KG1 (cell line): ENCODE data around the gene TNFRSF14.
A peak's percentile ranks its signal among the peaks of the same experiment; 100 is the strongest.

Experiments
- DNase-seq: peaks from one replicate; lab custom pipeline; 2025; lab: John Stamatoyannopoulos, UW

The TNFRSF14 gene

GRCh38 chr1:2556277-2556677 is at the start of gene TNFRSF14:
Gene TNFRSF14, plus strand, starts transcription at chr1:2556371. Its CDS starts 294 bp downstream, at chr1:2556665.
- DNase-seq, result peak; percentile 31

GRCh38 chr1:2506901-2507565 is 49.1 kb upstream of the TNFRSF14 start:
- DNase-seq, result no peak

- no peak for DNase-seq
Observed at GRCh38 chr1:2507744-2508155, 48.4 kb upstream of the TNFRSF14 start.

- DNase-seq, result no peak
Observed at GRCh38 chr1:2508180-2508579, 48.0 kb upstream of the TNFRSF14 start.

GRCh38 chr1:2508751-2509150 is 47.4 kb upstream of the TNFRSF14 start:
- DNase-seq, result no peak

- DNase-seq, result no peak
Observed at GRCh38 chr1:2509589-2509988, 46.6 kb upstream of the TNFRSF14 start.

- DNase-seq, result no peak
Observed at GRCh38 chr1:2510366-2511155, 45.6 kb upstream of the TNFRSF14 start.

- no peak for DNase-seq
Observed at GRCh38 chr1:2512862-2513421, 43.2 kb upstream of the TNFRSF14 start.

GRCh38 chr1:2513939-2514652 is 42.1 kb upstream of the TNFRSF14 start:
- no peak for DNase-seq

- no peak for DNase-seq
Observed at GRCh38 chr1:2514863-2515762, 41.1 kb upstream of the TNFRSF14 start.

GRCh38 chr1:2515763-2516080 is 40.4 kb upstream of the TNFRSF14 start:
- no peak for DNase-seq

GRCh38 chr1:2516124-2516523 is 40.0 kb upstream of the TNFRSF14 start:
- DNase-seq, result no peak

GRCh38 chr1:2516946-2517345 is 39.2 kb upstream of the TNFRSF14 start:
- DNase-seq, result no peak

- no peak for DNase-seq
Observed at GRCh38 chr1:2517966-2518365, 38.2 kb upstream of the TNFRSF14 start.

- DNase-seq, result no peak
Observed at GRCh38 chr1:2518528-2518927, 37.6 kb upstream of the TNFRSF14 start.

- DNase-seq, result no peak
Observed at GRCh38 chr1:2519029-2519685, 37.0 kb upstream of the TNFRSF14 start.

GRCh38 chr1:2519729-2520128 is 36.4 kb upstream of the TNFRSF14 start:
- DNase-seq, result no peak

GRCh38 chr1:2520206-2520605 is 36.0 kb upstream of the TNFRSF14 start:
- no peak for DNase-seq

- DNase-seq, result no peak
Observed at GRCh38 chr1:2520806-2521205, 35.4 kb upstream of the TNFRSF14 start.

GRCh38 chr1:2522230-2522629 is 33.9 kb upstream of the TNFRSF14 start:
- no peak for DNase-seq
